ENCODE data around the gene TCF7L2.

TCF7L2 gene

GRCh38 chr10:112946649-112947048 is 3.4 kb upstream of the TCF7L2 start:
- no peak for DNase-seq (ENCODE audit: low read depth in 2 of 2)

GRCh38 chr10:112948196-112948595 is 1.9 kb upstream of the TCF7L2 start:
- no peak for DNase-seq (ENCODE audit: low read depth in 2 of 2)

GRCh38 chr10:112949143-112949823 is 764 bp upstream of the TCF7L2 start:
- DNase-seq (ENCODE audit: low read depth in 2 of 2) = no peak

GRCh38 chr10:112950714-112951358 is 789 bp downstream of the TCF7L2 start:
- DNase-seq (ENCODE audit: low read depth in 2 of 2) = peak in 1 of 2 donors; percentile 15

- DNase-seq (ENCODE audit: low read depth in 2 of 2) = peak; percentile 8 to 27
These were observed 1.6 kb downstream of the TCF7L2 start for GRCh38 chr10:112951359-112952281.

GRCh38 chr10:112952282-112953173 is 2.5 kb downstream of the TCF7L2 start:
- no peak for DNase-seq (ENCODE audit: low read depth in 2 of 2)

- DNase-seq (ENCODE audit: low read depth in 2 of 2) = no peak
These were observed 3.4 kb downstream of the TCF7L2 start for GRCh38 chr10:112953174-112954159.

GRCh38 chr10:112954974-112955581 is 5.0 kb downstream of the TCF7L2 start:
- no peak for DNase-seq (ENCODE audit: low read depth in 2 of 2)

GRCh38 chr10:112955582-112956421 is 5.8 kb downstream of the TCF7L2 start:
- no peak for DNase-seq (ENCODE audit: low read depth in 2 of 2)

- no peak for DNase-seq (ENCODE audit: low read depth in 2 of 2)
These were observed 6.7 kb downstream of the TCF7L2 start for GRCh38 chr10:112956631-112957350.

- DNase-seq (ENCODE audit: low read depth in 2 of 2) = no peak
These were observed 7.6 kb downstream of the TCF7L2 start for GRCh38 chr10:112957640-112958092.

- no peak for DNase-seq (ENCODE audit: low read depth in 2 of 2)
These were observed 8.4 kb downstream of the TCF7L2 start for GRCh38 chr10:112958275-112958995.

GRCh38 chr10:112959207-112959838 is 9.3 kb downstream of the TCF7L2 start:
- no peak for DNase-seq (ENCODE audit: low read depth in 2 of 2)

GRCh38 chr10:112960151-112960681 is 10.2 kb downstream of the TCF7L2 start:
- no peak for DNase-seq (ENCODE audit: low read depth in 2 of 2)

GRCh38 chr10:112961609-112962008 is 11.6 kb downstream of the TCF7L2 start:
- no peak for DNase-seq (ENCODE audit: low read depth in 2 of 2)

GRCh38 chr10:112962343-112962742 is 12.3 kb downstream of the TCF7L2 start:
- no peak for DNase-seq (ENCODE audit: low read depth in 2 of 2)

- no peak for DNase-seq (ENCODE audit: low read depth in 2 of 2)
These were observed 13.8 kb downstream of the TCF7L2 start for GRCh38 chr10:112963835-112964234.

Data from stimulated activated CD4-positive, alpha-beta T cell treated with anti-CD3 and anti-CD28 coated beads, Interleukin-1b, Interleukin-23, amount 100 ng/mL, for 4 hours (primary cell).